Measurements from ENCODE around the gene TMCC1. TPM values are rescaled to one million over a fixed set of nuclear protein-coding genes. Genes with fewer than 3 reads are reported as not detected.

Gene TMCC1
- polyA plus RNA-seq, 1 of the 3 experiments (the other 2 are of a cell fraction): 7.2 TPM

DNA sequence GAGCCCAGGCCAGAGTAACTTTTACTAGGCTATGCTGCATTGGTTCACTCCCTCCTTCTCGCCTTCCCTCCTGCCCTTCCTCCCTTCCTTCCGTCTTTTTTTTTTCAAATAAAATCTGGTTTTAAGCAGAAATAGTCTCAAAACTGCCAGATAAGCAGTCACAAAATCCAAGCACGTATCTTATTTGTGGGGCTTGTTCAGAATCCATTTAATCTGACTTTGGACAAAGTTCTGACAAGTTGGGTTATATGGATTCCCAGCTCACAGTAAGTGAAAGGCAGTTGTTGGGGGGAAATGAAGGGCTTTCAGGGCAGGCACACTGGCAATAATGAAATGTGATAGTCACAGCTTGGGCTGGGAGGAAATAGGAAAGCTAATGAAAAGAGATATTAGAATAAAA, 255.0 kb downstream of the TMCC1 start (continued):
- TF ChIP-seq, protein P1, sequence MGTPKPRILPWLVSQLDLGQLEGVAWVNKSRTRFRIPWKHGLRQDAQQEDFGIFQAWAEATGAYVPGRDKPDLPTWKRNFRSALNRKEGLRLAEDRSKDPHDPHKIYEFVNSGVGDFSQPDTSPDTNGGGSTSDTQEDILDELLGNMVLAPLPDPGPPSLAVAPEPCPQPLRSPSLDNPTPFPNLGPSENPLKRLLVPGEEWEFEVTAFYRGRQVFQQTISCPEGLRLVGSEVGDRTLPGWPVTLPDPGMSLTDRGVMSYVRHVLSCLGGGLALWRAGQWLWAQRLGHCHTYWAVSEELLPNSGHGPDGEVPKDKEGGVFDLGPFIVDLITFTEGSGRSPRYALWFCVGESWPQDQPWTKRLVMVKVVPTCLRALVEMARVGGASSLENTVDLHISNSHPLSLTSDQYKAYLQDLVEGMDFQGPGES (IDR thresholded peaks at IDR 0.05; ENCODE audit: low read depth, low read length): no peak
- TF ChIP-seq USF2 (IDR thresholded peaks at IDR 0.05; ENCODE audit: borderline replicate concordance, low read depth, low read length): no peak
- TF ChIP-seq TAF1 (IDR thresholded peaks at IDR 0.05; ENCODE audit: borderline replicate concordance, low read depth, low read length): no peak
- no peak for TF ChIP-seq RAD21 (IDR thresholded peaks at IDR 0.05; ENCODE audit: low read length)
- no peak for TF ChIP-seq EZH2phosphoT487 (IDR thresholded peaks at IDR 0.05; ENCODE audit: borderline replicate concordance, low read depth)
- TF ChIP-seq FOXJ3 (CRISPR knock-in tag; IDR thresholded peaks at IDR 0.05): no peak

GRCh38 chr3:129636082-129636481, 257.4 kb downstream of the TMCC1 start:
- Histone ChIP-seq H3K36me3 (replicated peaks in 1 of 2; ENCODE audit: control insufficient read depth in 1 of 2, insufficient read depth in 2 of 2, low read length in 1 of 2) (no peaks in the 10 kb centered on the region), H3K27ac (ENCODE audit: low read depth in 2 of 2, low read length in 1 of 2) (no peak overlapping the region), H4K20me1 (ENCODE audit: insufficient read depth) (no peaks in the 10 kb centered on the region), H3K4me2 (no peak overlapping the region), H3F3A (replicated peaks; ENCODE audit: insufficient read depth) (no peaks in the 10 kb centered on the region), H3K79me2 (ENCODE audit: insufficient read depth) (no peaks in the 10 kb centered on the region), H3K4me1 (ENCODE audit: control insufficient read depth in 1 of 2, insufficient read depth in 2 of 2, low read depth in 1 of 2, low read length in 1 of 2) (no peaks in the 10 kb centered on the region), H3K9me3 (no peaks in the 10 kb centered on the region), H3K27me3 (ENCODE audit: insufficient read depth) (no peaks in the 10 kb centered on the region), H3K4me3 (ENCODE audit: low read depth in 2 of 2, low read length in 1 of 2) (no peak overlapping the region), H3K9ac (no peak overlapping the region), H2AFZ (ENCODE audit: low read depth) (no peak overlapping the region), H3K9me2 (no peaks in the 10 kb centered on the region)
- no peak for TF ChIP-seq POLR2AphosphoS5 (IDR thresholded peaks at IDR 0.05; ENCODE audit: low read depth, low read length)
- POLR2A ChIA-PET: no interaction called here
- DNase-seq: no peak
- CTCF ChIA-PET: no interaction called here
- WGBS (ENCODE audit: low lambda C conversion rate): 67% methylated on average over 3 of the region's 3 CpGs

DNA sequence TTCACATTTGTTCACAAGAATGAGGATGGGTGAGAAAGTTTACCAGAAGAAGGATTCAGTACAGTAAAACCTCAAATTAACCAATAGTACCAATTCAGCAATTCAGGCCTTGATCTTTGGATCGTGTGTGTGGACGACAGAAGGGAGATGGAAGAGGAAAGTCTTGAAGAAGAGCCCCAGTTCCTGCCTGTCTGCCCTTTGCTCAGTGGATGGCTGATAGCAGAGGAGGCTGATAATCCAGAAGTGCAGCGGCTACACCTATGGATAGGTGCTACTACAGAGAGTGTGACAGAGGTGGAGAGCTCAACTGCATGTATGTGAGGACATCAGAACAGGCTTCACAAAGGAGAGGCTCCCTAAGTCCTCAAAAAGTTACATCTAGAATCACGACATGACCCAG, 257.9 kb downstream of the TMCC1 start:
- no peak overlapping the region for H2AFZ ChIP-seq (ENCODE audit: low read depth)
- H3K79me2 ChIP-seq (ENCODE audit: insufficient read depth): no peaks in the 10 kb centered on the region
- no peaks in the 10 kb centered on the region for H3K9me3 ChIP-seq
- no peak for DNase-seq
- H3K27me3 ChIP-seq (ENCODE audit: insufficient read depth): no peaks in the 10 kb centered on the region
- H3K4me2 ChIP-seq: no peak overlapping the region
- no peaks in the 10 kb centered on the region for H3K9me2 ChIP-seq
- no peak overlapping the region for H3K9ac ChIP-seq
- no peaks in the 10 kb centered on the region for H4K20me1 ChIP-seq (ENCODE audit: insufficient read depth)
- H3K4me1 ChIP-seq (ENCODE audit: control insufficient read depth in 1 of 2, insufficient read depth in 2 of 2, low read depth in 1 of 2, low read length in 1 of 2): no peaks in the 10 kb centered on the region
- no peak for TF ChIP-seq FOXJ3 (CRISPR knock-in tag; IDR thresholded peaks at IDR 0.05)
- TF ChIP-seq NFIC (IDR thresholded peaks at IDR 0.05; ENCODE audit: borderline replicate concordance): no peak
- TF ChIP-seq MEF2A (IDR thresholded peaks at IDR 0.05; ENCODE audit: borderline replicate concordance, low read depth): no peak
- TF ChIP-seq, protein P2, sequence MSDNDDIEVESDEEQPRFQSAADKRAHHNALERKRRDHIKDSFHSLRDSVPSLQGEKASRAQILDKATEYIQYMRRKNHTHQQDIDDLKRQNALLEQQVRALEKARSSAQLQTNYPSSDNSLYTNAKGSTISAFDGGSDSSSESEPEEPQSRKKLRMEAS (IDR thresholded peaks at IDR 0.05; ENCODE audit: low read depth): no peak
- H3K27ac ChIP-seq (ENCODE audit: low read depth in 2 of 2, low read length in 1 of 2): no peak overlapping the region
- H3F3A ChIP-seq (replicated peaks; ENCODE audit: insufficient read depth): no peaks in the 10 kb centered on the region
- CTCF ChIA-PET: interaction anchor here (0.7 kb wide), 1 partner anchor 306 kb away, joined by 3 read pairs; no protein-coding TSS in a partner anchor
- no peaks in the 10 kb centered on the region for H3K36me3 ChIP-seq (replicated peaks in 1 of 2; ENCODE audit: control insufficient read depth in 1 of 2, insufficient read depth in 2 of 2, low read length in 1 of 2)
- WGBS (ENCODE audit: low lambda C conversion rate): 89% methylated on average over 4 of the region's 4 CpGs
- POLR2A ChIA-PET: no interaction called here
- H3K4me3 ChIP-seq (ENCODE audit: low read depth in 2 of 2, low read length in 1 of 2): no peak overlapping the region
